Adrenal gland (tissue), 12 donors: ENCODE measurements around the gene BHLHE40. TPM values are rescaled to one million over a fixed set of nuclear protein-coding genes. Genes with fewer than 3 reads are reported as not detected.

Experiments used
- DNase-seq, 7 donors: peaks; one replicate each; pipeline ENCODE4 v3.0.0-alpha.2; 2019 to 2020
- H3K27ac ChIP-seq, 5 donors: fragments of 200-600 bp; sonication (generic) in 4 of 5; 1 replicate in 3 of 5; 2 replicates in 2 of 5; pipeline versions ENCODE4 v1.5.1 to v1.8.0; 2016 to 2020; ENCODE audit warnings: mild to moderate bottlenecking in 1 of 5
- H3K27me3 ChIP-seq: fragments of 200-600 bp; 2 replicates; pipeline ENCODE4 v1.8.0; 2021
- H3K36me3 ChIP-seq, 2 donors: fragments of 200-600 bp; replicated peaks in 1 of 2; 1 replicate in 1 of 2; 2 replicates in 1 of 2; pipeline versions ENCODE4 v1.5.1 to v1.8.0; 2018 to 2022
- H3K4me1 ChIP-seq, 2 donors: fragments of 200-600 bp; replicated peaks in 1 of 2; 1 replicate in 1 of 2; 2 replicates in 1 of 2; pipeline versions ENCODE4 v1.5.1 to v1.8.0; 2018 to 2021
- H3K4me3 ChIP-seq, 4 donors: fragments of 200-600 bp; sonication (generic) in 3 of 4; one replicate each; pipeline ENCODE4 v1.5.1; 2016 to 2018
- H3K9me3 ChIP-seq, 3 donors: fragments of 200-600 bp; sonication (generic) in 1 of 3; replicated peaks in 1 of 3; 1 replicate in 2 of 3; 2 replicates in 1 of 3; pipeline versions ENCODE4 v1.5.1 to v1.8.0; 2016 to 2021
- CTCF ChIP-seq, 6 experiments: fragments of 450-650 bp in 4 of 6; fragments of 200-600 bp in 2 of 6; sonication (generic) in 1 of 6; IDR thresholded peaks; 1 replicate in 5 of 6; 2 replicates in 1 of 6; pipeline versions ENCODE4 v1.5.1 to v1.8.0; 2016 to 2021; ENCODE audit warnings: antibody characterized with exemption in 6 of 6, mild to moderate bottlenecking in 2 of 6, moderate library complexity in 1 of 6
- POLR2A ChIP-seq, 2 donors: fragments of 450-650 bp; IDR thresholded peaks; one replicate each; pipeline ENCODE4 v1.6.1; 2017; ENCODE audit warnings: antibody characterized with exemption in 2 of 2, mild to moderate bottlenecking in 2 of 2, moderate library complexity in 1 of 2
- WGBS, 4 donors: extraction: QIAGEN DNeasy Blood & Tissue Kit in 2 of 4; methylation state at CpG; one replicate each; pipeline versions ENCODE4 v1.1.5 to v1.1.7; 2013 to 2017; 5-methylcytosine and 5-hydroxymethylcytosine counted together
- intact Hi-C, 2 donors: fragments of 100-400 bp; cut with DNase I; formaldehyde crosslinking; loops; one replicate each; pipeline versions ENCODE4 v1.14.1 to v1.15.0; 2022 to 2023
- polyA plus RNA-seq, 3 donors: library from polyadenylated mRNA; stranded (reverse); fragments of 200-250 nt in 2 of 3; fragments of 350-450 nt in 1 of 3; fragmentation: Illumina TruSeq in 1 of 3; extraction: RNeasy Lipid Tissue Mini Kit (QIAGEN cat#74804) in 1 of 3; gene quantifications; one replicate each; pipeline ENCODE4 v1.2.3, GENCODE V29; 2013 to 2014
- total RNA-seq, 9 donors: library from RNA; depleted of rRNA in 4 of 9; stranded (reverse); fragments of >200 nt in 4 of 9; fragments of 120-200 nt in 1 of 9; fragmentation: NEBNext Ultra II Directional in 1 of 9; extraction: Animal tissue kit (Norgen Biotek cat#: 25700) in 1 of 9; gene quantifications; one replicate each; pipeline versions ENCODE4 v1.1.0 to v1.2.4, GENCODE V29; 2013 to 2023
- donor health status: healthy with polysubstance abuse.
- donor health status: Bipolar disorder and iron deficiency.
- donor health status: DM: yes; HTN: yes; CAD: no.
- donor health status: DM: no; HTN: no; CAD: no.
- donor health status: DM: no; HTN: no; CAD: no.
- donor health status: DM: yes; HTN: yes; CAD: no.

BHLHE40 gene
- total and polyA plus RNA-seq, 12 donors = 3.4 to 224 (median 75.5) TPM

GRCh38 chr3:4935347-4935746, 43.9 kb upstream of the BHLHE40 start:
- H3K27me3 ChIP-seq = no peaks in the 10 kb centered on the region
- H3K27ac ChIP-seq = no peak overlapping the region
- DNase-seq = no peak
- H3K9me3 ChIP-seq = no peaks in the 10 kb centered on the region
- intact Hi-C loops = no loop called here
- WGBS, 4 donors = 89 to 100% (median 98%) methylated on average over 1 of the region's 1 CpG
- H3K4me1 ChIP-seq = no peaks in the 10 kb centered on the region
- H3K36me3 ChIP-seq = no peaks in the 10 kb centered on the region
- no peak overlapping the region for H3K4me3 ChIP-seq
- no peak for TF ChIP-seq POLR2A (IDR thresholded peaks at IDR 0.05)
- no peak for TF ChIP-seq CTCF (IDR thresholded peaks at IDR 0.05)

DNA sequence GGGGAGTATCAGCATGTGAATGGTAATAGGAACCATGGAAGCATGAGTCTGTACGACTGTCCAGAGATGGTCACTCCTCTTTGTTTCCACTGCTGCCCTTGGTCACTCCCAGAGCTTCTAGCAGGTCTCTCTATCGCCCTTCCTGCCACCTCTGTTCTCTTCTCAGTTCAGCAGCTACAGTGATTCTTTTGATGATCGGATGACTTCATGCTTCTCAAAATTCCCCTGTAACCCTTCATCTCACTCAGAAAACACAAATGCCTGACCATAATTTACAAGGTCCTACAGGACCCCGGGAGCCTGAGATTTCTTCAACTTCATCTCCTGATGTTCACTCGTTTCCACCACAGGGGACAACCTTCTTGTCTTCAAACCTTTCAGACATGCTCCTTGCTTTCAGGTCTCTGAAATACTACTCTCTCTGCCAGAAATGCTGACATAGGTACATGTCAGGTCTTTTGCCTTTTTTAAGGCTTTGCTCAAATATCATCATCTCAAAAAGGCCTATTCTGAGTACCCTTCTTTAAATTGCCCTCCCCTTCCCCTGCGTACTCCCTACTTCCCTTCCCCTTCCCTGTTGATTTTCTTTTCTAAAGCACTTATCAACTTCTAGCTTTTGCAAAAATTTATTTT, 42.1 kb upstream of the BHLHE40 start:
- WGBS, 4 donors = 86 to 94% (median 90%) methylated on average over 6 of the region's 6 CpGs
- Histone ChIP-seq H3K27me3 (no peaks in the 10 kb centered on the region), H3K27ac (no peak overlapping the region), H3K36me3 (no peaks in the 10 kb centered on the region), H3K9me3 (no peaks in the 10 kb centered on the region), H3K4me1 (no peaks in the 10 kb centered on the region), H3K4me3 (no peak overlapping the region)
- TF ChIP-seq CTCF (IDR thresholded peaks at IDR 0.05) = no peak
- intact Hi-C loops = no loop called here
- no peak for DNase-seq

GRCh38 chr3:4938281-4938982, 40.8 kb upstream of the BHLHE40 start:
- no peaks in the 10 kb centered on the region for H3K27me3 ChIP-seq
- no peaks in the 10 kb centered on the region for H3K9me3 ChIP-seq
- no peak for DNase-seq
- 67 to 96% (median 82%) methylated on average over 3 of the region's 3 CpGs for WGBS, 4 donors
- H3K4me3 ChIP-seq = no peak overlapping the region
- no peaks in the 10 kb centered on the region for H3K4me1 ChIP-seq
- intact Hi-C loops = no loop called here
- H3K27ac ChIP-seq = no peak overlapping the region
- no peaks in the 10 kb centered on the region for H3K36me3 ChIP-seq
- no peak for TF ChIP-seq CTCF (IDR thresholded peaks at IDR 0.05)
- no peak for TF ChIP-seq POLR2A (IDR thresholded peaks at IDR 0.05)

- Histone ChIP-seq H3K36me3 (no peaks in the 10 kb centered on the region), H3K4me3 (no peak overlapping the region), H3K27ac (no peak overlapping the region), H3K4me1 (no peaks in the 10 kb centered on the region), H3K27me3 (no peaks in the 10 kb centered on the region), H3K9me3 (no peaks in the 10 kb centered on the region)
- DNase-seq = no peak
- TF ChIP-seq POLR2A (IDR thresholded peaks at IDR 0.05) (no peak), CTCF (IDR thresholded peaks at IDR 0.05) (no peak)
- intact Hi-C loops = no loop called here
- WGBS, 4 donors = 68 to 95% (median 81%) methylated on average over 2 to 3 of the region's 3 CpGs
These were observed 40.0 kb upstream of the BHLHE40 start for GRCh38 chr3:4939276-4939675.
